Measurements from ENCODE around the gene LYST. TPM values are rescaled to one million over a fixed set of nuclear protein-coding genes. Genes with fewer than 3 reads are reported as not detected.

LYST gene
- polyA plus RNA-seq, 1 donor from 2014 or later: 23.4 TPM

GRCh38 chr1:235736263-235736662, 130.4 kb downstream of the LYST start:
- Histone ChIP-seq H4K20me1 (ENCODE audit: insufficient read depth) (no peaks in the 10 kb centered on the region), H3K27me3 (ENCODE audit: insufficient read depth, low read depth, low read length) (no peaks in the 10 kb centered on the region), H3K4me2 (ENCODE audit: low read length) (no peak overlapping the region), H3F3A (ENCODE audit: insufficient read depth, low read length, poor library complexity, severe bottlenecking) (no peaks in the 10 kb centered on the region), H3K79me2 (replicated peaks; ENCODE audit: insufficient read depth, low read length) (no peaks in the 10 kb centered on the region), H3K36me3 (ENCODE audit: insufficient read depth, low read length) (peaks cover 10% of the 10 kb centered on the region), H3K9ac (ENCODE audit: low read length) (no peak overlapping the region), H3K9me3 (ENCODE audit: low read length) (no peaks in the 10 kb centered on the region), H2AFZ (ENCODE audit: low read depth, low read length) (no peak overlapping the region), H3K9me2 (ENCODE audit: insufficient read depth, low read length) (no peaks in the 10 kb centered on the region), H3K4me3 (ENCODE audit: low read length) (no peak overlapping the region), H3K27ac (ENCODE audit: low read length) (no peak overlapping the region)
- TF ChIP-seq EZH2 (IDR thresholded peaks at IDR 0.05; ENCODE audit: borderline replicate concordance, insufficient read depth, low read length, poor library complexity, severe bottlenecking) (no peak), SMC3 (conservative IDR thresholded peaks at IDR 0.05; ENCODE audit: poor library complexity) (no peak), REST (IDR thresholded peaks at IDR 0.05; ENCODE audit: borderline replicate concordance) (no peak), CTCF (IDR thresholded peaks at IDR 0.05; ENCODE audit: poor library complexity, severe bottlenecking) (no peak), EP300 (conservative IDR thresholded peaks at IDR 0.05; ENCODE audit: poor library complexity, severe bottlenecking) (no peak), MXI1 (conservative IDR thresholded peaks at IDR 0.05; ENCODE audit: poor library complexity, severe bottlenecking) (no peak), POLR2AphosphoS5 (IDR thresholded peaks at IDR 0.05) (no peak), RAD21 (conservative IDR thresholded peaks at IDR 0.05) (no peak), TAF1 (IDR thresholded peaks at IDR 0.05; ENCODE audit: low read depth) (no peak)

GRCh38 chr1:235735621-235736020, 131.1 kb downstream of the LYST start:
- no peak overlapping the region for H3K4me2 ChIP-seq (ENCODE audit: low read length)
- H3K27ac ChIP-seq (ENCODE audit: low read length): no peak overlapping the region
- no peaks in the 10 kb centered on the region for H3K9me3 ChIP-seq (ENCODE audit: low read length)
- no peak overlapping the region for H3K4me3 ChIP-seq (ENCODE audit: low read length)
- H3K9me2 ChIP-seq (ENCODE audit: insufficient read depth, low read length): no peaks in the 10 kb centered on the region
- H3K79me2 ChIP-seq (replicated peaks; ENCODE audit: insufficient read depth, low read length): no peaks in the 10 kb centered on the region
- no peak overlapping the region for H3K9ac ChIP-seq (ENCODE audit: low read length)
- TF ChIP-seq EP300 (conservative IDR thresholded peaks at IDR 0.05; ENCODE audit: poor library complexity, severe bottlenecking): no peak
- no peak for TF ChIP-seq RAD21 (conservative IDR thresholded peaks at IDR 0.05)
- no peak for TF ChIP-seq MXI1 (conservative IDR thresholded peaks at IDR 0.05; ENCODE audit: poor library complexity, severe bottlenecking)
- no peak for TF ChIP-seq CTCF (IDR thresholded peaks at IDR 0.05; ENCODE audit: poor library complexity, severe bottlenecking)
- TF ChIP-seq EZH2 (IDR thresholded peaks at IDR 0.05; ENCODE audit: borderline replicate concordance, insufficient read depth, low read length, poor library complexity, severe bottlenecking): no peak
- no peak for TF ChIP-seq REST (IDR thresholded peaks at IDR 0.05; ENCODE audit: borderline replicate concordance)
- TF ChIP-seq TAF1 (IDR thresholded peaks at IDR 0.05; ENCODE audit: low read depth): no peak
- TF ChIP-seq SMC3 (conservative IDR thresholded peaks at IDR 0.05; ENCODE audit: poor library complexity): no peak
- TF ChIP-seq POLR2AphosphoS5 (IDR thresholded peaks at IDR 0.05): no peak
- no peak overlapping the region for H2AFZ ChIP-seq (ENCODE audit: low read depth, low read length)
- no peaks in the 10 kb centered on the region for H3F3A ChIP-seq (ENCODE audit: insufficient read depth, low read length, poor library complexity, severe bottlenecking)
- no peaks in the 10 kb centered on the region for H3K27me3 ChIP-seq (ENCODE audit: insufficient read depth, low read depth, low read length)
- H4K20me1 ChIP-seq (ENCODE audit: insufficient read depth): no peaks in the 10 kb centered on the region
- peaks cover 10% of the 10 kb centered on the region for H3K36me3 ChIP-seq (ENCODE audit: insufficient read depth, low read length)

Measured in neural cell (in vitro differentiated cells).